CD1c-positive myeloid dendritic cell (primary cell): Measurements from ENCODE around the gene RASAL2.
"Not testable (repeated sequence)": the region's sequence is repeated elsewhere in the genome, so short reads cannot be mapped to it uniquely, and the experiment has no call there.

ENCODE experiments used
- DNase-seq: peaks from one replicate; pipeline ENCODE4 v3.0.0-alpha.2; 2016; ENCODE audit errors: extremely low spot score

The RASAL2 gene

DNA sequence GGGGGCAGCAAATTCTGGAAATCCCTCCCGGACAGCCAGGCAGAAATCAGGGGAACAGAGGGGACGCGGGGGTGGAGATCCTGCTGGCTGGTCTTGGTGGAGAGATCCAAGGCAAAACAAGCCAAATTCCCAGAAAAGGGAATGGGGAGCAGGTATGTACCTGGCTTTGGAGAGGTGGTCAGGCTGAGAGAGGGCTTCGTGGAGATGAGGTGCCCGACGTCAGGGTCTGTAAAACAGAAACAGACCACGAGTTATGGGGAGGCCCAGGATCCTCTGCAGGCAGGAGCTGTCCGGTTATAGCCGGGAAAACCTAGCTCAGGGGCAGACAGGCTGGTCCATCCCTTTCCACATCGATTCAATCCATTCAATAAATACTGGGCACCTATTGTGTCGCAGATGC is 398.4 kb downstream of the RASAL2 start:
- no peak for DNase-seq

DNA sequence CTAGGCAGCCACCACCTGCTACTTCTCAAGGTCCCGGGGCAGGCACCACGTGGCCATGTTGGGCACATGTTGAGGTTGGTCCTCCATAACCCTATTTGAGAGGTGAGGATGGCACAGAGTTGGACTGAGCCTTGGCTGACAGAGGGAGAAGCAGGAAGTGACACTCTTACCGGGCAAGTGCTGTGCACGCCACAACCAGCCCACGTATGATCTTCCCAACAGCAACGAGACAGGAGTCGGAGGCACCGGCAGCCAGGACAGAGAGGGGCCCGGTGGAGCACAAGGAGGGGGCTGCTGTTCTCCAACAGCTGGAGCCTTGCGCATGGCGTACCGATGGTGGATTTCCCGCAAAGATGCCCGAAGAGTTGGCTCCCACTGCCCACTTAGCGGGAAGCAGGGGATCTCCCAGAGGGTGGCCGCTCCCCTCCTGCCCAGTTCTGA is 399.4 kb downstream of the RASAL2 start:
- DNase-seq: no peak

DNA sequence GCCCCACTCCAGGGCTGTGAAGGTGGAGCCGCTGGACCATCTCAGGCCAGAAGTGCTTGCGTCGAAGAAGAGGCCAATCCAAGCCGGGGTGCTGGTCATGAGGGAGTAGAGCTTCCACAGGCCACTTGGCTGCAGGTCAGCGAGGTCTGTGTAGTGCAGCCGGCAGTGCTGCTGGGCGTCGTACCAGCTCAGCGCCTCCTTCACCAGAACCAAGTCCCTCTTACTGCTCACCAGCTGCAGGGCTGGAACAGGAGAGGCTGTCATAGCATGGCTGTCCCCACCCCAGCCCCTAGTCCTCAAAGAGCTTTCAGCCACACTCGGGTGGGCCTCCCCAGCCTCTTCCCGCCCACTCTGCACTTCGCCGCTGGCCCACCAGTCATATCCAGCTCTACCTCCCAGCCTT is 400.7 kb downstream of the RASAL2 start:
- no peak for DNase-seq

DNA sequence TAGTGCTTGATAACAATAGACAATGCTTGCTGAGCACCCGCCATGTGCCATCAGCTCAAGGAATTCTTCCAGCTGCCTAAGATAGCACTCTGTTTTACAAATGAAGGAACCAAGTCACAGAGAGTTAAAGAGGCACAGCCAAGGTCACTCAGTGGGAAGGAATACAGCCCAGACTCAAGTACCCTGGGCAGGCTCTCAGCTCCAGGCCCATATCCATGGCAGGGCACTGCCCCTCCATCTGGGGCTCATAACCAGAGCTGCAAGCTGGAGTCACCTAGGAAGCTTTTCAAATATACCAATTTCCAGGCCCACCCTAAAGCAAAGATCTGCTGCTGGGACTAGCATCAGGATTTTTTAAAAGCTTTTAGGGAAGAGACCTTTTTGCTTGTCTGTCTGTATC is 401.3 kb downstream of the RASAL2 start:
- DNase-seq: no peak

GRCh38 chr1:178495741-178496409 is 402.0 kb downstream of the RASAL2 start:
- DNase-seq: no peak

GRCh38 chr1:178496410-178497135 is 402.7 kb downstream of the RASAL2 start, which contains the start of gene CLEC20A:
Gene CLEC20A (minus strand): TSS chr1:178496964. CDS start chr1:178496939, 25 bp downstream.
- no peak for DNase-seq

GRCh38 chr1:178497903-178498478 is 404.1 kb downstream of the RASAL2 start:
- no peak for DNase-seq

DNA sequence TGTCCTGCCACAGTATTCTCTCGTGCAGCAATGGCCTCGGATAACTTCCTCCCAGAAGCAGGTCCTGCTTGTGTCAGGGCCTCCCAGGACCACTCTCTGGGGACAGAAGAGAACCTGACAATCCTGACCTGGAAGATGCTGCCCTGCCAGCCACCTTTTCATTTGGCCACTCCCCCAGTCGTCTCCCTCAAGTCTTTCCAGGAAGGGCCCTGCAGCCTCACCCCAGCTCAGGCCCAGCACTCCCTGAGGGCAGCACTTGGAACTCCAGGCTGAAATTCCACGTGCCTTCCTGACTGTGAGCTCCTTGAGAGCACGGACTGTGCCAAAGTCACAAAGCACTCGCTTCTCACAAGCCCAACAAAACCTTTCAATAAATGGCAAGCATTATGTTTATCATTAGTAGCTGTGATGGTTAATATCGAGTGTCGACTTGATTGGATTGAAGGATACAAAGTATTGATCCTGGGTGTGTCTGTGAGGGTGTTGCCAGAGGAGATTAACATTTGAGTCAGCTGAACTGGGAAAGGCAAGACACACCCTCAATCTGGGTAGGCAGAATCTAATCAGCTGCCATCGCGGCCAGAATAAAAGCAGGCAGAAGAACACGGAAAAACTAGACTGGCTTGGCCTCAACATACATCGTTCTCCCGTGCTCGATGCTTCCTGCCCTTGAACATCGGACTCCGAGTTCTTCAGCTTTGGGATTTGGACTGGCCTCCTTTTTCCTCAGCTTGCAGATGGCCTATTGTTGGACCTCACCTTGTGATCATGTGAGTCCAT is 405.2 kb downstream of the RASAL2 start:
- DNase-seq: no peak

DNA sequence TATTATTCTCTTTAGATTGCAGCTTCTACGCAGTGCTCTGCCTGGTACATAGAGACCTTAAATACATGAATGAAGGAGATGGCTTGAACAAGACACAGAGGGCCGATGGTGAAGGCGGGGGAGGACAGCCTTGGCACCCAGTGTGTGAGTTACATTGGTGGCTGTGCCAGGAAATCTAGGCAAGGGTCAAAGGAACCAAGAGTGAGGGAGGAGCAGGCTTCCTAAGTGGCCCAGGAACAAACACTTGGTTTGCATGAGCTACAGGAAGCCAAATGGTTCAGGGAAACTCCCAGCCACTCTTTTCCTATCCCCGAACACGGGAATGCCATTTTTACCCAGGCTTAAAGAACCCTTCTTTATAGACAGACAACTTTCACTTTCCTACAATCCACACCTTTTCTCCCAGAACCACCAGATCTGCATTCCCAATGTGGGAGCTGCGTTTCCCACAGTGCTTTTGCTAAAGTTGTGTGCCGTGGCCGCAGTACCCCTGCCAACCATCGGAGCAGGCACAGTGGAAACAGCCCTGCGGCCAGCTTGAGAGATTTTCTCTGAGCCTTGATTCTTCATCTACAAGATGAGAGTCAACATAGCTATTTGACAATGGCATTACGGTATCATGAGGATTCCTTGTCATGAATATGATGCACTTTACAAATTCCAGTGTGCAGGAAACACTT is 406.3 kb downstream of the RASAL2 start:
- DNase-seq: no peak

DNA sequence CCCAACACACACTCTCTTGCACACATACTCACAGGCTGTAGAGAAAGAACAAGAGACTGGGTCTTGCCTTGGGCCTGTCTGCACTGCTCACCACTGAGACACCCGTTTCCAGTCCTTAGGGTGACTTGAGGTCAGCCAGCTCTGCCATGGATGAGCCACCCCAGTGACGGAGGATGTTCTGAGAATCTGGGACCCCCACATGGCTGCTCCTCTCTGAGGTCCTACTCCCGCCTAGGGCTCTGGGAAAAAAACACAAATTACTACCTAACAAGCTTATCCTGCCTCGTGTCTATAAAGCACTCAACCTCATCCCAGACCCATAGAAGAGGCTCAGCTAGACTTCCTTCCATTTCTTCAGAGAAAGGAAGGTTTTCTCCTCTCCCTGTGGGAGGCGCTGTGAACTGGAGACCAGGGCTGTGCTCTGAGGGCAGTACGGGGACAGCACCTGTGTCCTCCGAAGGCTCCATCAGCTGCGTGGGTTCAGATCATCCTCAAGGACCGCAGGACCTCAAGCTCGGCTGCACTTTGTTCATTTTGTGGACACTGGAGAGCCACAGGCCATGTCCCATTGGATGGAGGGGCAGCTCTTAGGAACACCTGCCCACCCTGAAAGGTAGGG is 407.1 kb downstream of the RASAL2 start:
- DNase-seq: no peak

GRCh38 chr1:178501705-178502329 is 407.9 kb downstream of the RASAL2 start:
- DNase-seq: peak; percentile 73

DNA sequence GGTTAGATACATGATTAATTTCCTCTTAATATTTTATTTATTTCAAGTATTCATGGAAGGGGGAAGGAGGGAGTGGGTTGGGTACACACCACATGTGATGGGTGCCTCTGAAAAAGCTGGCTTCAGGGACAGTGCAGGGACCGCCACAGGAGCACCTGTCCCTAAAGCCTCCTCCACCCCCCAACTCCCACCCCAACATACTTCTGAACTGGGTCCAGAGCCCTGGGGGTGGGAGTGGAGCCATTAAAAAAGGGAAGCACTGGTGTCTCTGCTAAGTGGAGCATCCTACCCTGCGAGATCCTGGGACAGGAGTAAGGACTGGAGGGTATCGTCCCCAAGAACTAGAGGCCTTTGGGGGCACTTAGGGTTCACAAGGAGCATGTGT is 408.4 kb downstream of the RASAL2 start:
- no peak for DNase-seq

DNA sequence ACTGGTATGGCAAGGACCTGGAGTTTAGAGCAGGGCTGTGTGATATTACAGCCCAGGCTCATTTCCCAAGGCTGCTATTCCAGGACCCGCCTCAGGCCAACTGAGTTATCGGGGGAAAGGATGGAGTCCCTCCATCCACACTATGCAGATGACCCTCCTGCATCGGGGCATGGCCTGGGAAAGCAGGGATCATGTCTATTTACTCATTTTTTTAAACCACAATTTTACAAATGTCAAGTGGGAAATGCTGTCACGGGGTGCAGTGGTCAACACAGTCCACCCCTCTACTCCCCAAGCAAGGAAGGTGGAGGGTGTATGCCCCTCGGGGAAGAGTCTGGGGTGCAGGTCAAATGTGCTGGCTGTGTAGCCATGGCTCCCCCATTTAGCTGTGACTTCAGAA is 409.0 kb downstream of the RASAL2 start:
- no peak for DNase-seq

DNA sequence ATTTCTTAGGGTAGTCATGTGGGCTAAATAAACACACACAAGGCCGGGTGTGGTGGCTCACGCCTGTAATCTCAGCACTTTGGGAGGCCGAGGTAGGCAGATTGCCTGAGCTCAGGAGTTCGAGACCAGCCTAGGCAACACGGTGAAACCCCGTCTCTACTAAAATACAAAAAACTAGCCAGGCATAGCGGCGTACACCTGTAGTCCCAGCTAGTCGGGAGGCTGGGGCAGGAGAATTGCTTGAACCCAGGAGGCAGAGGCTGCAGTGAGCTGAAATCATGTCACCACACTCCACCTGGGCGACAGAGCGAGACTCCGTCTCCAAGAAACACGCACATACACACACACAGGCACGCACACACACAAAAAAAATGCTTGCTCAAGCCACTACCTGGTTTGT is 409.4 kb downstream of the RASAL2 start:
- not testable (repeated sequence) for DNase-seq

DNA sequence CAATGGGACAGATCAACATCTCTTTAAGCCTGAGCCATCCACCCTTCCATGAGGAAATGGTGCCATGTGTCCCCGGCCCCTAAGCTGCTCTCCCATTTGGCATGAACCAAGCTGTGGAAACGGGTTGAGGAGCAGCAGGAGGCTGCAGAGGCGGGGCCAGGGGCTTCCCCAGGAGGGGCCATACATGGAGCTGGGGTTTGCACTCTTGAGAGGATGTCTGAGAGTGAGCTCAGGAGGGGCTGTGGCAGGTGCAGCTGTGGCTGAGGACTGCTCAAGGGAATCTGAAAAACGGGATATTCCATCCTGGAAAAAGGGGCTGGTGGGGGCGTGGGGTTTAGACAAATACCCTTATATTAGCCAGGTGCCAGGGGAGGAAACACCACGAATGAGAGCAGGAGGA is 409.9 kb downstream of the RASAL2 start:
- DNase-seq: no peak

DNA sequence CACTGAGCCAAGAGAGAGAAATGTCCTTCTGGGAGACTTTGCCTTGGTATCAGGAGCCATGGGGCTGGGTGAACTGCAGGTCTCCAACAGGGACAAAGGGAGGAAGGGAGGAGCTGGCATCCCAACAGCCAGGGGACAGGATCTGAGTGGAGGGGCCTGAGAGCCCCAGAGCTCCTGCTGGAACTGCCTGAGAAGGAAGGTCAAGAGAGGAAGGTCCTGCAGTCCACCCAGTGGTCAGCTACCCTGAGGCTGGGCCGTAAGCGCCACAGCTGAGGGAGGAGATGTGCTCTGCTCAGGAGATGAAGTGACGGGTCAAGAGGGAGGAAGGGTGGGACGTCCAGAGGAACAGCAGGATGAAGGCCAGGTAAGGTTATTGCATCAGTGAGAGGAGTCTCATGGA is 410.4 kb downstream of the RASAL2 start:
- DNase-seq: no peak

GRCh38 chr1:178506177-178506576 is 412.3 kb downstream of the RASAL2 start:
- DNase-seq: no peak

- no peak for DNase-seq
Measured at GRCh38 chr1:178506669-178507068, 412.8 kb downstream of the RASAL2 start.

- no peak for DNase-seq
Measured at GRCh38 chr1:178509414-178510007, 415.6 kb downstream of the RASAL2 start.

DNA sequence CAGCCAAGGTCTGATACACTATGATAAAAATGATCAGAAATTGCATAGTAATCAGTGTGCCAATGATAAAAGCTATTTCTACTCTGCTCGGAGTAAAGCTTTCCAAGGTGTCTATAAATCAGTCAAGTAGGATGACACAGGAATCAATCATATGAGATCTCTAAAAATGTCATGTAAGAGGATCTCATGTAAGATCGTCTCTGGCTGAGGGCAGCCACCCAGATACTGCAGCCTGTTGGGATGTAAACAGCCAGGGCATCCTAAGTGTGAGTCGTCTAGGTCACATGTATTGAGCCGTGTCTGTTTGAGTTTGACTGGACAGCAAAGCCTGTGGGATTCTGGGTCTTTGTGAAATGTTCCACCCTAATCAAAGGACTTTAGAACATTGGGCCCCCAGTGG is 416.3 kb downstream of the RASAL2 start:
- DNase-seq: no peak
